Stomach (tissue), 9 donors: ENCODE data around the gene MAGEF1. TPM values are rescaled to one million over a fixed set of nuclear protein-coding genes. Genes with fewer than 3 reads are reported as not detected.

Experiments used
- DNase-seq, 2 donors: peaks; one replicate each; pipeline versions ENCODE4 v3.0.0 to v3.0.0-alpha.2; 2013 to 2019
- H3K27ac ChIP-seq, 5 donors: fragments of 200-600 bp in 4 of 5; sonication (generic) in 4 of 5; one replicate each; pipeline ENCODE4 v1.5.1; 2013 to 2019; ENCODE audit warnings: mild to moderate bottlenecking in 1 of 5, moderate library complexity in 1 of 5
- H3K27me3 ChIP-seq, 3 donors: fragments of 200-600 bp; sonication (generic); one replicate each; pipeline ENCODE4 v1.5.1; 2017 to 2019; ENCODE audit warnings: mixed run types in 1 of 3
- H3K36me3 ChIP-seq, 4 donors: fragments of 200-600 bp; sonication (generic); 1 replicate in 3 of 4; 2 replicates in 1 of 4; pipeline ENCODE4 v1.5.1; 2016 to 2019
- H3K4me1 ChIP-seq, 4 donors: fragments of 200-600 bp; sonication (generic); one replicate each; pipeline ENCODE4 v1.5.1; 2016 to 2019
- H3K4me3 ChIP-seq, 4 donors: fragments of 200-600 bp; sonication (generic) in 3 of 4; one replicate each; pipeline ENCODE4 v1.5.1; 2016 to 2019; ENCODE audit warnings: mild to moderate bottlenecking in 1 of 4
- H3K9me3 ChIP-seq, 4 donors: fragments of 200-600 bp; sonication (generic); one replicate each; pipeline ENCODE4 v1.5.1; 2016 to 2019
- EP300 ChIP-seq: sonication (generic); formaldehyde crosslinking; IDR thresholded peaks from one replicate; pipeline ENCODE4 v1.6.1; 2017; ENCODE audit warnings: antibody characterized with exemption
- POLR2A ChIP-seq, 4 donors: fragments of 450-650 bp; IDR thresholded peaks; one replicate each; pipeline ENCODE4 v1.6.1; 2016; ENCODE audit warnings: antibody characterized with exemption in 4 of 4, control low read depth in 2 of 4, mild to moderate bottlenecking in 1 of 4, moderate library complexity in 1 of 4
- POLR2AphosphoS5 ChIP-seq, 3 donors: sonication (generic); formaldehyde crosslinking; IDR thresholded peaks; one replicate each; pipeline ENCODE4 v1.6.1; 2016; ENCODE audit warnings: antibody characterized with exemption in 3 of 3
- WGBS, 5 donors: extraction: QIAGEN DNeasy Blood & Tissue Kit in 3 of 5; methylation state at CpG; one replicate each; pipeline versions ENCODE4 v1.1.5 to v1.1.7; 2013 to 2018; 5-methylcytosine and 5-hydroxymethylcytosine counted together
- intact Hi-C: fragments of 100-400 bp; cut with DNase I; formaldehyde crosslinking; loops from one replicate; pipeline ENCODE4 v1.15.1; 2023; ENCODE audit warnings: low total_unique reads
- polyA plus RNA-seq, 3 donors: library from polyadenylated mRNA; stranded (reverse); fragments of 200-250 nt; gene quantifications; one replicate each; pipeline ENCODE4 v1.2.3, GENCODE V29; 2013
- total RNA-seq, 5 donors: library from RNA; depleted of rRNA; stranded (reverse); fragments of >200 nt; gene quantifications; one replicate each; pipeline versions ENCODE4 v1.1.0 to v1.2.3, GENCODE V29; 2014 to 2016
- TF ChIP-seq, protein P1 (sequence below), 7 experiments: fragments of 450-650 bp in 4 of 7; fragments of 200-600 bp in 3 of 7; sonication (generic) in 3 of 7; IDR thresholded peaks; one replicate each; pipeline ENCODE4 v1.5.1; 2016 to 2019; ENCODE audit warnings: antibody characterized with exemption in 7 of 7, control low read depth in 2 of 7, mild to moderate bottlenecking in 1 of 7
- donor health status: healthy with polysubstance abuse.
- donor health status: Bipolar disorder and iron deficiency.
- donor health status: healthy.

MAGEF1 gene
- total and polyA plus RNA-seq, 8 donors, result 19.3 to 81.1 (median 35.1) TPM

DNA sequence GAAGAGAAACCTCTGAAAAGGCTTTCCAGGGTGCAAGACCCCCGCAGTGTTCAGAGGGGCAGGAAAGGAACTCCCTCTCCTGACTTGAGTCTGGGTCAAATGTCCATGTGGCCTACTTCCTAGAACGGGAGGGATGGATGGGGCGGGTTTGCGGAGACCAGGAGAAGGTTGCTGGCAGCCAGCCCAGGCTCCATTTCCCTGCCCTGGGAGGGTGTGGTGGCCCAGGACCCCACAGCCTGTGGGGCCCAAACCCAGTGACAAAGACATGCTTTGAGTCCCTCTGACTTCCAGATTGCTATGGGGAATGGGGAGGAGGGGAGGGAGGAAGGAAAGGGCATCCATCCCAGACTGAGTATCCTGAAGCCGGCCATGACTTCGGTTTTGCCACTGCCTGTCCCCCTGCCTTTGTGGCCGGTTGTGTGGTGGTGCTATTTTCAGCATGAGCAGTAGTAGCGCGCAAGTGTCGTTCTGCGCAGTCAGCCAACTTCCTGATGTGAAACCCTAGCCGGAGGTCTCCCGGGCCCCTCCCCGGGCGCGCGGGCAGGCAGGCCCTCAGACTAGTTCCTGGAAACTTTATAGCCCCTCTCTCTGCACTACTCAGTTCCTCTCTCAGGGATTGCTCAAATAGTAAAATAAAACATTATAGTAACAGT, 24.4 kb downstream of the MAGEF1 start:
- DNase-seq, result peak in 1 of 2 donors; percentile 84
- intact Hi-C loops, result no loop called here
- 52 to 61% (median 57%) methylated on average over 15 to 17 of the region's 17 CpGs for WGBS, 5 donors
- Histone ChIP-seq H3K9me3 (no peaks in the 10 kb centered on the region), H3K4me3 (no peak overlapping the region), H3K36me3 (no peaks in the 10 kb centered on the region), H3K4me1 (peaks cover 6 to 46% (median 23%) of the 10 kb centered on the region in 4 donors), H3K27me3 (no peaks in the 10 kb centered on the region), H3K27ac (peak overlapping the region in 4 of 5 donors; percentile 16 to 72 (median 47))
- no peak for TF ChIP-seq POLR2A (IDR thresholded peaks at IDR 0.05)

DNA sequence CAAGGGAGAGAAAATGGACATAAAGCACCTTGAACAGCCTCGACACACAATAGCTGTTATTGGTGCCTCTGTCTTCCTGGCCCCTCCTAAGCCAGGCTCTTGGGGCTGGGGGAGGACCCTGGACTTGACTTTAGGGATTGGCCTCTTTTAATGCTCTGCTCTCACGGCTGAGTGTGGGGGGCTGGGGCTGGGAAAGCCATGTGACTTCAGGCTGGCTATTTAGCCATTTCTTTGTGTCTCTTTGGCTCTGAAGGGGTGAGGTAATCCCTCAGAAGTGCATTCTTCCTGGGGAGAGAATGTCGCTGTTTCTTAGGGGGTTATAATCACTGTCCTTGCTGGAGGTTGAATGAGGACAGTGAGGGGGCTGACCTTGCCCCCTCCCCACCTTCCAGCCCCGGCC, 26.2 kb downstream of the MAGEF1 start:
- 44 to 56% (median 45%) methylated on average over 4 of the region's 4 CpGs for WGBS, 5 donors
- peaks cover 6 to 32% (median 13%) of the 10 kb centered on the region in 4 donors for H3K4me1 ChIP-seq
- no peaks in the 10 kb centered on the region for H3K27me3 ChIP-seq
- intact Hi-C loops, result no loop called here
- TF ChIP-seq, protein P1, sequence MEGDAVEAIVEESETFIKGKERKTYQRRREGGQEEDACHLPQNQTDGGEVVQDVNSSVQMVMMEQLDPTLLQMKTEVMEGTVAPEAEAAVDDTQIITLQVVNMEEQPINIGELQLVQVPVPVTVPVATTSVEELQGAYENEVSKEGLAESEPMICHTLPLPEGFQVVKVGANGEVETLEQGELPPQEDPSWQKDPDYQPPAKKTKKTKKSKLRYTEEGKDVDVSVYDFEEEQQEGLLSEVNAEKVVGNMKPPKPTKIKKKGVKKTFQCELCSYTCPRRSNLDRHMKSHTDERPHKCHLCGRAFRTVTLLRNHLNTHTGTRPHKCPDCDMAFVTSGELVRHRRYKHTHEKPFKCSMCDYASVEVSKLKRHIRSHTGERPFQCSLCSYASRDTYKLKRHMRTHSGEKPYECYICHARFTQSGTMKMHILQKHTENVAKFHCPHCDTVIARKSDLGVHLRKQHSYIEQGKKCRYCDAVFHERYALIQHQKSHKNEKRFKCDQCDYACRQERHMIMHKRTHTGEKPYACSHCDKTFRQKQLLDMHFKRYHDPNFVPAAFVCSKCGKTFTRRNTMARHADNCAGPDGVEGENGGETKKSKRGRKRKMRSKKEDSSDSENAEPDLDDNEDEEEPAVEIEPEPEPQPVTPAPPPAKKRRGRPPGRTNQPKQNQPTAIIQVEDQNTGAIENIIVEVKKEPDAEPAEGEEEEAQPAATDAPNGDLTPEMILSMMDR (IDR thresholded peaks at IDR 0.05), result no peak
- no peak for TF ChIP-seq POLR2AphosphoS5 (IDR thresholded peaks at IDR 0.05)
- no peak for TF ChIP-seq EP300
- TF ChIP-seq POLR2A (IDR thresholded peaks at IDR 0.05), result no peak
- peak in 1 of 2 donors; percentile 82 for DNase-seq
- H3K36me3 ChIP-seq, result no peaks in the 10 kb centered on the region
- H3K9me3 ChIP-seq, result no peaks in the 10 kb centered on the region
- no peak overlapping the region for H3K27ac ChIP-seq
- H3K4me3 ChIP-seq, result no peak overlapping the region

DNA sequence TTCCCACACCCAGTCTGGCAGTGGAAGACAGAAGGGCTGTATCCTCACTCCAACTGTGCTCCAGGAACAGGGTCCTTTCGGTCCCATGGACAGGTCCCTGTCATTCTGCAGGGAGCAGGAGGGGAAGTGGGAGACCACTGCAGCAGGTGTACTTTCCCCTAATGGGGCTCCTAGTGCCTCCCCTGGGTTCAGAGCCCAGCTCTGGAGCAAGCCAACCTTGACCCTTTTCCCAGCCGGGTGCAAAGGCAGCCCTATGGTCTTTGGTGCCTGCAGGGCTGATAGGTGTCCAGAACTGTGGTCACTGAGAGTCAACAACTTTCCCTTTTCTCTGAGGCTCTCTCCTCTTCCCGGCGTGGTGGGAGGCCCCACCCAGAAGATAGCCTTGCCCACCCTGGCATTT, 26.8 kb downstream of the MAGEF1 start:
- TF ChIP-seq, protein P1 (IDR thresholded peaks at IDR 0.05), result no peak
- TF ChIP-seq POLR2AphosphoS5 (IDR thresholded peaks at IDR 0.05) (no peak), EP300 (no peak), POLR2A (IDR thresholded peaks at IDR 0.05) (no peak)
- intact Hi-C loops, result no loop called here
- Histone ChIP-seq H3K4me3 (no peak overlapping the region), H3K27ac (no peak overlapping the region), H3K36me3 (no peaks in the 10 kb centered on the region), H3K4me1 (peaks cover 6 to 31% (median 13%) of the 10 kb centered on the region in 4 donors), H3K9me3 (no peaks in the 10 kb centered on the region), H3K27me3 (no peaks in the 10 kb centered on the region)
- WGBS, 5 donors, result 46 to 84% (median 57%) methylated on average over 2 to 4 of the region's 4 CpGs
- no peak for DNase-seq

GRCh38 chr3:184683900-184684560, 27.8 kb downstream of the MAGEF1 start:
- Histone ChIP-seq H3K27me3 (no peaks in the 10 kb centered on the region), H3K4me3 (no peak overlapping the region), H3K9me3 (no peaks in the 10 kb centered on the region), H3K4me1 (peaks cover 6 to 37% (median 21%) of the 10 kb centered on the region in 4 donors), H3K27ac (no peak overlapping the region), H3K36me3 (no peaks in the 10 kb centered on the region)
- WGBS, 5 donors, result 93 to 98% (median 94%) methylated on average over 11 to 12 of the region's 12 CpGs
- TF ChIP-seq, protein P1 (IDR thresholded peaks at IDR 0.05), result no peak
- TF ChIP-seq POLR2AphosphoS5 (IDR thresholded peaks at IDR 0.05) (no peak), POLR2A (IDR thresholded peaks at IDR 0.05) (no peak), EP300 (no peak)
- intact Hi-C loops, result no loop called here
- no peak for DNase-seq

- DNase-seq, result no peak
- intact Hi-C loops, result no loop called here
- 67 to 85% (median 74%) methylated on average over 5 of the region's 5 CpGs for WGBS, 5 donors
- TF ChIP-seq, protein P1 (IDR thresholded peaks at IDR 0.05), result no peak
- TF ChIP-seq EP300, result no peak
- no peaks in the 10 kb centered on the region for H3K36me3 ChIP-seq
- H3K4me1 ChIP-seq, result peaks cover 6 to 37% (median 25%) of the 10 kb centered on the region in 4 donors
- H3K9me3 ChIP-seq, result no peaks in the 10 kb centered on the region
- no peak overlapping the region for H3K4me3 ChIP-seq
- H3K27me3 ChIP-seq, result no peaks in the 10 kb centered on the region
- H3K27ac ChIP-seq, result no peak overlapping the region
Measured at GRCh38 chr3:184683234-184683633, 28.6 kb downstream of the MAGEF1 start.
